Osteoblast (primary cell): ENCODE data around the gene ABCC3. TPM values are rescaled to one million over a fixed set of nuclear protein-coding genes. Genes with fewer than 3 reads are reported as not detected.

Source experiments
- DNase-seq: peaks from one replicate; pipeline ENCODE4 v3.0.0; 2011; ENCODE audit warnings: low spot score, mixed read lengths; ENCODE audit not compliant: insufficient read length; ENCODE audit errors: missing footprints
- H2AFZ ChIP-seq: 2 replicates; pipeline ENCODE4 v1.6.0; 2011; ENCODE audit warnings: mild to moderate bottlenecking, low read length
- H3K27ac ChIP-seq: 2 replicates; pipeline ENCODE4 v1.5.1; 2011; ENCODE audit warnings: mild to moderate bottlenecking, low read depth, low read length, moderate library complexity
- H3K27me3 ChIP-seq: 2 replicates; pipeline ENCODE4 v1.6.0; 2012; ENCODE audit warnings: mild to moderate bottlenecking, control low read depth, inconsistent platforms, low read length, moderate library complexity; ENCODE audit not compliant: insufficient read depth
- H3K36me3 ChIP-seq: 2 replicates; pipeline ENCODE4 v1.5.1; 2011; ENCODE audit warnings: mild to moderate bottlenecking, low read length, control low read depth, moderate library complexity; ENCODE audit not compliant: insufficient read depth
- H3K4me1 ChIP-seq: 2 replicates; pipeline ENCODE4 v1.5.1; 2011; ENCODE audit warnings: mild to moderate bottlenecking, low read length, control low read depth, moderate library complexity; ENCODE audit not compliant: insufficient read depth
- H3K4me2 ChIP-seq: 2 replicates; pipeline ENCODE4 v1.6.0; 2011; ENCODE audit warnings: mild to moderate bottlenecking, low read length; ENCODE audit not compliant: insufficient read depth
- H3K4me3 ChIP-seq: fragments of 200-600 bp; sonication (generic); 3 replicates; pipeline ENCODE4 v1.5.1; 2012; ENCODE audit warnings: mild to moderate bottlenecking, low read length, inconsistent platforms; ENCODE audit not compliant: insufficient read depth
- H3K79me2 ChIP-seq: 2 replicates; pipeline ENCODE4 v1.6.0; 2012; ENCODE audit warnings: mild to moderate bottlenecking, low read length, control low read depth, inconsistent platforms; ENCODE audit not compliant: insufficient read depth
- H3K9me3 ChIP-seq: 2 replicates; pipeline ENCODE4 v1.5.1; 2011; ENCODE audit warnings: low read depth, low read length, control low read depth
- H4K20me1 ChIP-seq: 2 replicates; pipeline ENCODE4 v1.6.0; 2012; ENCODE audit warnings: mild to moderate bottlenecking, low read length, control low read depth; ENCODE audit not compliant: insufficient read depth
- total RNA-seq: library from RNA; depleted of rRNA; stranded (reverse); fragments of >200 nt; gene quantifications from 2 replicates; pipeline ENCODE4 v1.2.3, GENCODE V29; 2012
- TF ChIP-seq, protein P1 (sequence below): IDR thresholded peaks from 2 replicates; pipeline ENCODE4 v1.5.1; 2011; ENCODE audit warnings: mild to moderate bottlenecking, low read depth, low read length, moderate library complexity; ENCODE audit errors: extremely low read depth

The ABCC3 gene
- total RNA-seq, 1 donor, result 28.6 TPM

DNA sequence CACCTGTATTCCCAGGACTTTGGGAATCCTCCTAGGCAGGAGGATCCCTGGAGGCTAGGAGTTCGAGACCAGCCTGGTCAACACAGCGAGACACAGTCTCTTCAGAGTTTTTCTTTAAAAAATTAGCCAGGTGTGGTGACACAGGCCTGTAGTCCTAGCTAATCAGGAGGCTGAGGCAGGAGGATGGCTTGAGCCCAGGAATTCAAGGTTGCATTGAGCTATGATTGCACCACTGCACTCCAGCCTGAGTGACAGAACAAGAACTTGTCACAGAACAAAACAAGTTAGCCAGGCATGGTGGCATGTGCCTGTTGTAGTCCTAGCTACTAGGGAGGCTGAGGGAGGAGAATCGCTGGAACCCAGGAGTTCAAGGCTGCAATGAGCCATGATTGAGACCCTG is 48.3 kb downstream of the ABCC3 start:
- H2AFZ ChIP-seq, result no peak overlapping the region
- H3K79me2 ChIP-seq, result no peaks in the 10 kb centered on the region
- peaks cover 5% of the 10 kb centered on the region for H3K36me3 ChIP-seq
- H3K4me1 ChIP-seq, result peaks cover 28% of the 10 kb centered on the region
- TF ChIP-seq, protein P1, sequence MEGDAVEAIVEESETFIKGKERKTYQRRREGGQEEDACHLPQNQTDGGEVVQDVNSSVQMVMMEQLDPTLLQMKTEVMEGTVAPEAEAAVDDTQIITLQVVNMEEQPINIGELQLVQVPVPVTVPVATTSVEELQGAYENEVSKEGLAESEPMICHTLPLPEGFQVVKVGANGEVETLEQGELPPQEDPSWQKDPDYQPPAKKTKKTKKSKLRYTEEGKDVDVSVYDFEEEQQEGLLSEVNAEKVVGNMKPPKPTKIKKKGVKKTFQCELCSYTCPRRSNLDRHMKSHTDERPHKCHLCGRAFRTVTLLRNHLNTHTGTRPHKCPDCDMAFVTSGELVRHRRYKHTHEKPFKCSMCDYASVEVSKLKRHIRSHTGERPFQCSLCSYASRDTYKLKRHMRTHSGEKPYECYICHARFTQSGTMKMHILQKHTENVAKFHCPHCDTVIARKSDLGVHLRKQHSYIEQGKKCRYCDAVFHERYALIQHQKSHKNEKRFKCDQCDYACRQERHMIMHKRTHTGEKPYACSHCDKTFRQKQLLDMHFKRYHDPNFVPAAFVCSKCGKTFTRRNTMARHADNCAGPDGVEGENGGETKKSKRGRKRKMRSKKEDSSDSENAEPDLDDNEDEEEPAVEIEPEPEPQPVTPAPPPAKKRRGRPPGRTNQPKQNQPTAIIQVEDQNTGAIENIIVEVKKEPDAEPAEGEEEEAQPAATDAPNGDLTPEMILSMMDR, result no peak
- H3K4me3 ChIP-seq, result no peak overlapping the region
- no peaks in the 10 kb centered on the region for H3K27me3 ChIP-seq
- no peak for DNase-seq
- H4K20me1 ChIP-seq, result no peaks in the 10 kb centered on the region
- H3K27ac ChIP-seq, result no peak overlapping the region
- no peaks in the 10 kb centered on the region for H3K9me3 ChIP-seq
- H3K4me2 ChIP-seq, result no peak overlapping the region

DNA sequence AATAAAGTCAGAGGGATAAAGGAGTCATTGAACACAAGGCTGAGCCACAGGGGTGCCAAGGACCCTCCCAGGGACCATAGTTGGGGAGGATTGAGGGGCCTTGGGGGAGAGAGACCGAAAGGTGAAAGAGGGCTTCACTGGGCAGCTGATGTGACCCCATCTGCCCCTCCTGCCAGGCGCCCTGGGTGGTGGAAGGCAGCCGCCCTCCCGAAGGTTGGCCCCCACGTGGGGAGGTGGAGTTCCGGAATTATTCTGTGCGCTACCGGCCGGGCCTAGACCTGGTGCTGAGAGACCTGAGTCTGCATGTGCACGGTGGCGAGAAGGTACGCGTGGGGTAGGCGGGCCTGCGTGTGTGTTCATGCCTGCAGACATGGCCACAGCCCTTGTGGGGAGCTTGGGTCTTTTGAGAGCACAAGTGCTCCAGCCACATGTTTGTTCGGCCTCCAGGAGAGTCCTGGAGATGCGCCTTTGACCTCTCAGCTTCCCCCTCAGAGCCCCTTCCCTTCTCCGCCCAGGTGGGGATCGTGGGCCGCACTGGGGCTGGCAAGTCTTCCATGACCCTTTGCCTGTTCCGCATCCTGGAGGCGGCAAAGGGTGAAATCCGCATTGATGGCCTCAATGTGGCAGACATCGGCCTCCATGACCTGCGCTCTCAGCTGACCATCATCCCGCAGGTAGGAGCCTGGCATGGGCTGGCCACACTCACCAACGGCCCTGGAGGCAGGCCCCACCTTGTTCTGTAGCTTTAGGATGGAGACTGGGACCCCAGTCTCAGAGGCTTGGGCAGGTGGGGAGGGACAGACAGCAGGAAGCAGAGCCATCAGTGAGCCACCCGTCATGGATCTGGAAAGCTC is 49.0 kb downstream of the ABCC3 start:
- Histone ChIP-seq H2AFZ (no peak overlapping the region), H3K4me2 (no peak overlapping the region), H3K27me3 (no peaks in the 10 kb centered on the region), H3K79me2 (no peaks in the 10 kb centered on the region), H4K20me1 (no peaks in the 10 kb centered on the region), H3K4me3 (no peak overlapping the region), H3K4me1 (peaks cover 28% of the 10 kb centered on the region), H3K36me3 (no peaks in the 10 kb centered on the region), H3K9me3 (no peaks in the 10 kb centered on the region), H3K27ac (no peak overlapping the region)
- no peak for DNase-seq
- TF ChIP-seq, protein P1, result no peak

DNA sequence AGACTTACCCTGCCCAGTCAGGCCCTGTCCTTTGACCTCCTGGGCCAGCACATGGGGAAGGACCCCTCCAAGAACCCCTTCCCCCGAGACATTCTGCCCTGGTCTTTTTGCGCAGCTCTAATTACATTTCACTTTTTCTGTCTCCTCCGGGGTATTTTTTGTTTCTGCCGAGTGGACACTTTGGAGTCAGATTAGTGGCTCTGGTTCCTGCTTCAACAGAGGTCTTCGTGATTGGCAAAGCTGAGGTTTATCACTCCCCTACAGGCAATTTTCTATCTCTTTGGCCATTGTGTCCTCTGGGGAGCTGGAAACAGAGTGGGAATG is 49.6 kb downstream of the ABCC3 start:
- H3K79me2 ChIP-seq, result no peaks in the 10 kb centered on the region
- H3K4me3 ChIP-seq, result no peak overlapping the region
- no peak overlapping the region for H3K4me2 ChIP-seq
- no peaks in the 10 kb centered on the region for H3K9me3 ChIP-seq
- H2AFZ ChIP-seq, result no peak overlapping the region
- H4K20me1 ChIP-seq, result no peaks in the 10 kb centered on the region
- TF ChIP-seq, protein P1, result no peak
- H3K27me3 ChIP-seq, result no peaks in the 10 kb centered on the region
- H3K27ac ChIP-seq, result no peak overlapping the region
- H3K4me1 ChIP-seq, result peaks cover 32% of the 10 kb centered on the region
- H3K36me3 ChIP-seq, result no peaks in the 10 kb centered on the region
- DNase-seq, result no peak

DNA sequence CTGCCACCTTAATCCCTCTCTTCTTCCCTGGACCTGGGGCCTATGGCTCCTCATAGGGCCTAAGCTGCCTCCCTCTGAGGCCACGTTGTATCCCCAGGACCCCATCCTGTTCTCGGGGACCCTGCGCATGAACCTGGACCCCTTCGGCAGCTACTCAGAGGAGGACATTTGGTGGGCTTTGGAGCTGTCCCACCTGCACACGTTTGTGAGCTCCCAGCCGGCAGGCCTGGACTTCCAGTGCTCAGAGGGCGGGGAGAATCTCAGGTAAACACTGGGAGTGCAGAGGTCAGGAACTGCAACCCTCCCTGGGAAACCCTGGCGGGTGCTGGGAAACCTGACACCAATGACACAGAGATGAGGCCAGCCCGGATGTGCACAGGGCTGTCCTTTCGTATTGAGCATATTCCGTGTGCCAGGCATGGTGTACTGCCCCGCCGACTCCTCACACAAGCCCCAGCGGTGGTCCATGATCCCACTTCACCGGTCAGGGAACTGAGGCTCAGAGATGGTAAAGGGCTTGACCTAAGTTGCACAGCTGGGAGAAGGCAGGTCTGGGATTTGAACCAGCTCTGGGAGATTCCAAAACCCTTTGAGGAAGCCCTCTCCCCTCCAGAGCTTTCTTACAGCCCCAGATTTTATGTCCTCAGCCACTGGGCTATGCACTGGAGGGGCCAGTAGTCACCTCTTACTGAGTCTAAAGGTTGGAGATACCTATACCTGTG is 50.1 kb downstream of the ABCC3 start:
- Histone ChIP-seq H3K79me2 (no peaks in the 10 kb centered on the region), H3K4me3 (no peak overlapping the region), H3K27me3 (no peaks in the 10 kb centered on the region), H4K20me1 (no peaks in the 10 kb centered on the region), H3K9me3 (no peaks in the 10 kb centered on the region), H3K4me2 (no peak overlapping the region), H3K27ac (no peak overlapping the region), H3K36me3 (no peaks in the 10 kb centered on the region), H3K4me1 (peaks cover 37% of the 10 kb centered on the region), H2AFZ (no peak overlapping the region)
- TF ChIP-seq, protein P1, result no peak
- DNase-seq, result no peak
